ENCODE data around the gene HSPA14. TPM values are rescaled to one million over a fixed set of nuclear protein-coding genes. Genes with fewer than 3 reads are reported as not detected.
A peak's percentile ranks its signal among the peaks of the same experiment; 100 is the strongest.

Gene HSPA14
- 12.4 and 14.7 TPM in 2 replicates for total RNA-seq (2013; cell fraction: nucleolus; rRNA removed)
- total RNA-seq (2014; rRNA removed) (28.0 and 30.9 TPM in 2 replicates), total RNA-seq (2014; rRNA removed; fragmentation: Illumina TruSeq; extraction: Trizol) (32.9 and 35.5 TPM in 2 replicates), total RNA-seq (2021) (24.5 and 26.6 TPM in 2 replicates), polyA plus RNA-seq (2011; rRNA removed) (33.1 and 50.3 TPM in 2 replicates), polyA plus RNA-seq (2014; fragmentation: Illumina TruSeq; extraction: Trizol) (31.3 and 34.6 TPM in 2 replicates), polyA plus RNA-seq (2014; fragmentation: Nextera tagmentation; extraction: Ambion mirVana) (10 to 100 TPM; 44.1 to 46.4 TPM), polyA plus RNA-seq (2014; rRNA removed) (27.3 and 32.3 TPM in 2 replicates), polyA plus RNA-seq (2016; fragmentation: Nextera tagmentation; extraction: Ambion mirVana) (10 to 100 TPM; 53.1 to 56.1 TPM), polyA minus RNA-seq (2011; rRNA and poly(A)+ RNA removed) (8.8 and 12.3 TPM in 2 replicates), Bru-seq, nascent RNA (percentile 82 among the genes with signal in this experiment), BruChase-seq, experiment 1, labeled RNA remaining after a 6-hour chase (percentile 88 among the genes with signal in this experiment), BruChase-seq, experiment 2, labeled RNA remaining after a 2-hour chase (percentile 91 among the genes with signal in this experiment)
- polyA plus RNA-seq (2011; ENCODE audit: low read depth): 12.9 TPM
- 11.7 and 13.7 TPM in 2 replicates for polyA plus RNA-seq (2011; cell fraction: cytosol; rRNA removed)
- 22.9 and 25.2 TPM in 2 replicates for polyA plus RNA-seq (2011; cell fraction: nucleus; rRNA removed)
- polyA plus RNA-seq (2012): 15.4 and 15.5 TPM in 2 replicates
- 3.9 and 7.0 TPM in 2 replicates for polyA minus RNA-seq (2011; cell fraction: cytosol; rRNA and poly(A)+ RNA removed)
- polyA minus RNA-seq (2011; cell fraction: nucleus; rRNA and poly(A)+ RNA removed): 5.2 and 6.4 TPM in 2 replicates
- long read RNA-seq, experiment 1, transcript HSPA14-201 (14 exons, 1,904 nt): major isoform, 29 of 50 reads
- long read RNA-seq, experiment 1, partial matches to known transcripts: 15 of 50 reads
- long read RNA-seq, experiment 1, other reads (novel, unspliced or antisense): 5 of 50 reads
- long read RNA-seq, experiment 2, transcript HSPA14-201 (14 exons, 1,904 nt): major isoform, 281 of 492 reads
- long read RNA-seq, experiment 2, transcript HSPA14-202 (6 exons, 578 nt): minor isoform, 5 of 492 reads
- long read RNA-seq, experiment 2, partial matches to known transcripts: 181 of 492 reads
- long read RNA-seq, experiment 2, other reads (novel, unspliced or antisense): 25 of 492 reads

- H3K4me3 ChIP-seq: peak within 1 kb of the TSS; percentile 92
- FAIRE-seq: peak; percentile 99
- H3K9me3 ChIP-seq (replicated peaks; ENCODE audit: control insufficient read depth, insufficient read depth, low read length): no peaks in the 10 kb centered on the region
- H3K4me2 ChIP-seq (ENCODE audit: control insufficient read depth, insufficient read depth): peak within 1 kb of the TSS; percentile 93
- SMC1A ChIA-PET (ENCODE audit: uncharacterized antibody, unreplicated experiment): interaction anchor here (0.7 to 3.7 kb wide), 34 partner anchors 11 to 339 kb away, joined by 3 to 33 read pairs (median 4); partner anchors contain the start of genes DCLRE1C, MEIG1 and SUV39H2
- RAD21 ChIA-PET (ENCODE audit: unreplicated experiment): interaction anchor here (0.6 to 2.6 kb wide), 40 partner anchors 10 to 638 kb away, joined by 3 to 24 read pairs (median 4); partner anchors contain the start of genes DCLRE1C, MEIG1 and SUV39H2
- peak within 1 kb of the TSS; percentile 96 for H3K27ac ChIP-seq (ENCODE audit: control insufficient read depth, insufficient read depth)
- in situ Hi-C loops (cut with MboI) (no loop called here), intact Hi-C loops (cut with micrococcal nuclease; ENCODE audit: unreplicated experiment) (loop anchor here (5.0 kb wide), 4 partner anchors 39 to 341 kb away; partner anchors contain the start of genes DCLRE1C and SUV39H2)
- no peaks in the 10 kb centered on the region for H4K20me1 ChIP-seq (ENCODE audit: control insufficient read depth, insufficient read depth)
- peak; percentile 98 for ATAC-seq
- peaks cover 0 to 14% of the 10 kb centered on the region in 2 experiments; a peak in 3 of 4 replicates for H3K36me3 ChIP-seq (ENCODE audit: control insufficient read depth in 2 of 2, insufficient read depth in 2 of 2, low read length in 1 of 2)
- POLR2A ChIA-PET: interaction anchor here (0.5 to 3.4 kb wide), 20 partner anchors 11 to 300 kb away, joined by 3 to 18 read pairs (median 4); partner anchors contain the start of genes DCLRE1C, MEIG1 and SUV39H2
- H3K9ac ChIP-seq (ENCODE audit: control insufficient read depth, insufficient read depth, low read length): peak within 1 kb of the TSS; percentile 99
- peak; percentile 98 for DNase-seq (ENCODE audit: low read depth, low spot score)
- CTCF ChIA-PET: interaction anchor here (0.7 to 3.9 kb wide), 22 partner anchors 11 to 338 kb away, joined by 3 to 44 read pairs (median 6); partner anchors contain the start of gene SUV39H2
- no peaks in the 10 kb centered on the region for H3K27me3 ChIP-seq (replicated peaks in 1 of 2; ENCODE audit: control insufficient read depth in 2 of 2, insufficient read depth in 2 of 2, low read length in 1 of 2)
- H3K4me1 ChIP-seq (ENCODE audit: control insufficient read depth, insufficient read depth, low read length): peaks cover 7% of the 10 kb centered on the region; the same call in 1 of the 2 replicates
- WGBS (ENCODE audit: insufficient coverage, insufficient replicate concordance, low lambda C conversion rate, missing lambda C conversion rate): 1% methylated on average over 72 of the region's 72 CpGs
- BruUV-seq (replicated peaks): no TSS peak
- H2AFZ ChIP-seq (ENCODE audit: control insufficient read depth, low read depth, low read length): peak within 1 kb of the TSS; percentile 98
- H3K79me2 ChIP-seq (ENCODE audit: control insufficient read depth, insufficient read depth, low read length): peaks cover 29% of the 10 kb centered on the region
- TF ChIP-seq TCF3 (IDR thresholded peaks at IDR 0.05; ENCODE audit: borderline replicate concordance, insufficient read depth, low read depth, low read length) (0 out of 2 replicates have a peak, but pooled peaks have one; percentile 57), ZSCAN29 (IDR thresholded peaks at IDR 0.05) (0 out of 2 replicates have a peak, but pooled peaks have one; percentile 14), GATAD2B (conservative IDR thresholded peaks at IDR 0.05; ENCODE audit: low read depth) (peak; percentile 44; the same call in 1 of the 2 replicates), ELK1 (IDR thresholded peaks at IDR 0.05; ENCODE audit: low read depth, low read length) (peak; percentile 51; the same call in 1 of the 2 replicates), CEBPB (IDR thresholded peaks at IDR 0.05; ENCODE audit: borderline replicate concordance in 1 of 2, low read depth in 2 of 2, low read length in 2 of 2) (peak in 1 of 2 experiments; percentile 93; a peak in 1 of 4 replicates), POLR2AphosphoS5 (IDR thresholded peaks at IDR 0.05; ENCODE audit: low read length) (peak; percentile 95), E2F4 (IDR thresholded peaks at IDR 0.05; ENCODE audit: low read depth, low read length) (peak; percentile 83), NRF1 (conservative IDR thresholded peaks at IDR 0.05; ENCODE audit: low read depth, low read length) (peak; percentile 96), SREBF2 (IDR thresholded peaks at IDR 0.05; ENCODE audit: low read length) (peak; percentile 49; the same call in 1 of the 2 replicates), BACH1 (IDR thresholded peaks at IDR 0.05; ENCODE audit: borderline replicate concordance) (peak; percentile 67), RFX5 (IDR thresholded peaks at IDR 0.05; ENCODE audit: low read depth, low read length) (peak; percentile 100), HCFC1 (IDR thresholded peaks at IDR 0.05; ENCODE audit: low read length) (peak; percentile 45; the same call in 1 of the 2 replicates), ESRRA (IDR thresholded peaks at IDR 0.05; ENCODE audit: low read length) (0 out of 2 replicates have a peak, but pooled peaks have one; percentile 47), SPI1 (IDR thresholded peaks at IDR 0.05; ENCODE audit: borderline replicate concordance, insufficient read depth, low read depth, low read length) (no peak)
Observed at GRCh38 chr10:14837757-14838581, at the start of gene HSPA14, which contains the start of the genes CDNF and MSANTD7. HSPA14 (plus strand) TSS chr10:14838306; CDS start chr10:14838403, 97 bp downstream. CDNF (minus strand) TSS chr10:14838037; CDS start chr10:14837946, 91 bp downstream. MSANTD7 (plus strand) TSS chr10:14838306; CDS start chr10:14842285, 3,979 bp downstream.

All from GM12878 (cell line).